ENCODE data around the gene MARK4. TPM values are rescaled to one million over a fixed set of nuclear protein-coding genes. Genes with fewer than 3 reads are reported as not detected.

Gene MARK4
- total RNA-seq: 10 to 100 TPM; 24.8 to 26.1 TPM

GRCh38 chr19:45250832-45251451, at the start of gene MARK4:
MARK4 (plus strand) TSS chr19:45251271; CDS start chr19:45251589, 318 bp downstream.
- Mint-ChIP-seq H3K4me3 (peak within 1 kb of the TSS; percentile 97), H3K4me1 (peaks cover 28% of the 10 kb centered on the region), H3K36me3 (no peaks in the 10 kb centered on the region), H3K27ac (peak within 1 kb of the TSS; percentile 94), H3K9me3 (no peaks in the 10 kb centered on the region), H3K27me3 (peaks cover 7% of the 10 kb centered on the region)
- peak; percentile 59 for ATAC-seq (ENCODE audit: low read depth)
- DNase-seq: peak; percentile 77
- POLR2A ChIA-PET: interaction anchor here (1.0 kb wide), 1 partner anchor 58 kb away, joined by 3 read pairs; no protein-coding TSS in a partner anchor

- Mint-ChIP-seq H3K4me1 (no peaks in the 10 kb centered on the region), H3K4me3 (no peak overlapping the region), H3K36me3 (no peaks in the 10 kb centered on the region), H3K9me3 (no peaks in the 10 kb centered on the region), H3K27ac (no peak overlapping the region), H3K27me3 (peaks cover 7% of the 10 kb centered on the region)
- DNase-seq (no peak), ATAC-seq (ENCODE audit: low read depth) (no peak)
- POLR2A ChIA-PET: no interaction called here
Observed at GRCh38 chr19:45202637-45203036, 48.4 kb upstream of the MARK4 start.

DNA sequence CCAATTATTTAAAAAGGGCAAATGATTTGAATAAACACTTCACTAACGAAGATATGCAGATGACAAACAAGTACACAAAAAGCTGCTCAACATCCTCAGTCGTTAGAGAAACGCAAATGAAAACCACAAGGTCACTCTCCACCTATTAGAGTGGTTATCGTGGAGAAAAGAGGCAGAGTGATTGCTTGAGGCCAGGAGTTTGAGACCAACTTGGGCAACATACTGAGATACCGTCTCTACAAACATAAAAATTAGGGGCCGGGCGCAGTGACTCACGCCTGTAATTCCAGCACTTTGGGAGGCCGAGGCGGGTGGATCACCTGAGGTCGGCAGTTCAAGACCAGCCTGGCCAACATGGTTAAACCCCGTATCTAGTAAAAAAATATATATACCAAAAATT, 45.3 kb upstream of the MARK4 start:
- no peaks in the 10 kb centered on the region for H3K9me3 Mint-ChIP-seq
- no peak overlapping the region for H3K27ac Mint-ChIP-seq
- peaks cover 10% of the 10 kb centered on the region for H3K27me3 Mint-ChIP-seq
- POLR2A ChIA-PET: no interaction called here
- no peak overlapping the region for H3K4me3 Mint-ChIP-seq
- peaks cover 3% of the 10 kb centered on the region for H3K4me1 Mint-ChIP-seq
- no peaks in the 10 kb centered on the region for H3K36me3 Mint-ChIP-seq
- DNase-seq (no peak), ATAC-seq (ENCODE audit: low read depth) (no peak)

DNA sequence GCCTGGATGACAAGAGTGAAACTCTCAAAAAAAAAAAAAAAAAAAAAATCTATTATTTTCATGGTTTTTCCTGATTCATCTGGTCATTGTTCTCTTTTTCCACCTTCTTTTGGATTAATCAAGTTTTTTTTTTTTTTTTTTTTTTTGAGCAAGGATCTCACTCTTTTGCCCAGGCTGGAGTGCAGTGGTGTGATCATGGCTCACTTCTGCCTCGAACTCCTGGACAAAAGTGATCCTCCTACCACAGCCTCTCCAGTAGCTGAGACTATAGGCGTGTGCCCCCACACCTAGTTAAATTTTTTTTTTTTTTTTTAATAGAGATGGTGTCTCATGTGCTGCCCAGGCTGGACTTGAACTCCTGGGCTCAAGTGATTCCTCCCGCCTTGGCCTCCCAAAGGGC, 44.7 kb upstream of the MARK4 start:
- Mint-ChIP-seq H3K9me3 (no peaks in the 10 kb centered on the region), H3K4me3 (no peak overlapping the region), H3K27me3 (peaks cover 12% of the 10 kb centered on the region), H3K4me1 (peaks cover 7% of the 10 kb centered on the region), H3K27ac (no peak overlapping the region), H3K36me3 (no peaks in the 10 kb centered on the region)
- POLR2A ChIA-PET: no interaction called here
- DNase-seq (no peak), ATAC-seq (ENCODE audit: low read depth) (no peak)

GRCh38 chr19:45211751-45212381, 39.2 kb upstream of the MARK4 start:
- POLR2A ChIA-PET: interaction anchor here (0.7 kb wide), 1 partner anchor 1553 kb away, joined by 3 read pairs; no protein-coding TSS in a partner anchor
- DNase-seq (no peak), ATAC-seq (ENCODE audit: low read depth) (no peak)
- no peak overlapping the region for H3K4me3 Mint-ChIP-seq
- H3K27me3 Mint-ChIP-seq: peaks cover 34% of the 10 kb centered on the region
- H3K9me3 Mint-ChIP-seq: no peaks in the 10 kb centered on the region
- H3K4me1 Mint-ChIP-seq: peaks cover 14% of the 10 kb centered on the region
- H3K27ac Mint-ChIP-seq: no peak overlapping the region
- no peaks in the 10 kb centered on the region for H3K36me3 Mint-ChIP-seq

GRCh38 chr19:45213031-45213430, 38.0 kb upstream of the MARK4 start:
- POLR2A ChIA-PET: no interaction called here
- peaks cover 41% of the 10 kb centered on the region for H3K27me3 Mint-ChIP-seq
- no peak for ATAC-seq (ENCODE audit: low read depth)
- H3K4me1 Mint-ChIP-seq: peaks cover 14% of the 10 kb centered on the region
- DNase-seq: no peak
- H3K4me3 Mint-ChIP-seq: no peak overlapping the region
- no peaks in the 10 kb centered on the region for H3K36me3 Mint-ChIP-seq
- H3K27ac Mint-ChIP-seq: no peak overlapping the region
- no peaks in the 10 kb centered on the region for H3K9me3 Mint-ChIP-seq

DNA sequence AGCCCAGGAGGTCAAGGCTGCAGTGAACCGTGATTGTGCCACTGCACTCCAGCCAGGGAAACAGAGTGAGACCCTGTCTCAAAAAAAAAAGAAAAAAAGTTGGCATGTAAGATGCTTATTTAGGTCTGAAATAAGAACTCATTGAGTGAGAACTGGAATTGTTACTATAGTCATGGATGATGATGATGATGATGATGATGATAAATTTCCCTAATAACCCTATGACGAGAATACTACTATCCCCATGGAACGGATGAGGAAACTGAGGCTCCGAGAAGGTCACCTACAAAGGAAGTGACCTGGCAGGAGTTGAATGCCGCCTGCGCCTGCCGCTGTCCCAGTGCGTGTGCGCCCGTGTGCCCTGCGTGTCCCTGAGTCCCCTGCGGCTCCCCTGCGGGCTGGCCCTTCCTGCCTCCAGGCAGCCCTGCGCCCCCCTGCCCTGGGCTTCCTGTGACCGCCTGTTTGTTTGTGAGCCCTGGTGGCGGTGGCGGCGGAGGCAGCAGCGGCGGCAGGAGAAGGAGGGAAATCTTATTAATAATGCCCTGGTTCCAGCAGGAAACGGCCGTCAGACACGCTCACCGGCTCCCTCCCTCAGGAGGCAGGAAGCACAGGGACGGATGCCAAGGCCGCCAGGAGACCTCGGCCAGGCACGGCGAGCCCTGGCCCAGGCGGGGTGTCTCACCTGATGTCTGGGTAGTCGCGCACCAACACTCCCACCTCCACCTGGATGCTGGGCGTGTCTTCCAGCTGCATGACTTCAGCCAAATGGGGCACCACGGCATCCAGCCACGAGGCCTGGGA, 35.5 kb upstream of the MARK4 start:
- DNase-seq: no peak
- Mint-ChIP-seq H3K27me3 (peaks cover 55% of the 10 kb centered on the region), H3K36me3 (no peaks in the 10 kb centered on the region), H3K27ac (no peak overlapping the region), H3K9me3 (no peaks in the 10 kb centered on the region), H3K4me3 (no peak overlapping the region), H3K4me1 (peaks cover 11% of the 10 kb centered on the region)
- no peak for ATAC-seq (ENCODE audit: low read depth)
- POLR2A ChIA-PET: no interaction called here

GRCh38 chr19:45216667-45217066, 34.4 kb upstream of the MARK4 start:
- Mint-ChIP-seq H3K4me1 (peaks cover 4% of the 10 kb centered on the region), H3K9me3 (no peaks in the 10 kb centered on the region), H3K4me3 (no peak overlapping the region), H3K27me3 (peaks cover 50% of the 10 kb centered on the region), H3K27ac (no peak overlapping the region), H3K36me3 (no peaks in the 10 kb centered on the region)
- ATAC-seq (ENCODE audit: low read depth) (no peak), DNase-seq (no peak)
- POLR2A ChIA-PET: no interaction called here

DNA sequence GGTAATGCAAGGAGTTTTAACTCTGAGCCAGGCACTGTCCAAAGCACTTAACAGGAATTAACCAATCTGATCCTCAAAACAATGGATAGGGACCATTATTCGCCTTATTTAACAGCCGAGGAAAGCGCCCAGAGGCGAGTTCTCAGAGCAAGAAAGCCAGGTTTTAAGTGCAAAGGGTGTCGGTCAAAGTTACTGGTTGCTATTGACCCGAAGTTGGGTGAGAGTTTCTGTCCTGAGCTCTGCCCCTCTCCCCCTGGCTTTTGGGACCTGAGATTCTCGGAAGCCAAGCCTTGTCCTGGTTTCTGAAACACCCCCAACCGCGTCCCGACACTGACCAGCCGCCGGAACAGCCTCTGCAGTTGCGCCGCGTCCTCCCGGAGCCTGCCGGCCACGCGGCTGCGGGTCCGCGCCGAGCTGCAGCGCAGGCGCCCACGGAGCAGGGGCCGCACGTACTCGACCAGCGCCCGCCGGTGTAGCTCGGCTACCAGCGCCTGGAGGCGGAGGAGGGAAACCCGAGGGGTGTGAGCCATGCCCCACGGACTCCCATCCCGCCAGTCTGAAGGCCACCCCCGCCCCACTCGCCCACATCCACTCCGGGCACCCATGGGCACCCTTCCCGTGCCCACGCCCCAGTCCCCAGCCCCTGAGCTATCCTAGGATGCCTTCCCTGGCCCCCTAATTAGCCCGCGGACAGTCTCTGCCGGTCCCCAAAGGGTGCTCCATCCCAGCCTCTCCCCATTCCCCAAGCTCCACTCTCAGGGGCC, 33.7 kb upstream of the MARK4 start:
- no peak overlapping the region for H3K4me3 Mint-ChIP-seq
- no peak overlapping the region for H3K27ac Mint-ChIP-seq
- peaks cover 3% of the 10 kb centered on the region for H3K4me1 Mint-ChIP-seq
- no peaks in the 10 kb centered on the region for H3K36me3 Mint-ChIP-seq
- no peak for DNase-seq
- POLR2A ChIA-PET: no interaction called here
- H3K27me3 Mint-ChIP-seq: peaks cover 55% of the 10 kb centered on the region
- no peak for ATAC-seq (ENCODE audit: low read depth)
- no peaks in the 10 kb centered on the region for H3K9me3 Mint-ChIP-seq

DNA sequence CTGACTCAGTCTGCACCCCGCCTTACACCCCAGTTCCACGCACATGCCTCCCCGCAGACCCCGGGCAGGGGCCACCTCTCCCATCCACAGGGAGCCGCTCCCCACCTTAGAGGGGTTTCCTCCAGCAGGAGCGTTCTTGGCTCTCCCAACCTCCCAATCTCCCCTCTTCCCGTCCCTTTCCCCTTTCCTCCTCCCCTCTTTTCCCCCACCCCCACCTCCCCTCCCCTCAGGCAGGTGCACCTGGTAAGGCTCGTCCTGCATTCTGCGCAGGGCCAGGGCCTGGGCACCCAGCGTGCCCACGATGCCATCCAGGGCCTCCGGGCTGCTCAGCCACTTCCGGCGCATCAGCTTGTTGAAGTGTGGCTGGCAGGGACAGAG, 33.1 kb upstream of the MARK4 start:
- POLR2A ChIA-PET: no interaction called here
- peaks cover 58% of the 10 kb centered on the region for H3K27me3 Mint-ChIP-seq

GRCh38 chr19:45218426-45218825, 32.6 kb upstream of the MARK4 start:
- Mint-ChIP-seq H3K27ac (no peak overlapping the region), H3K36me3 (no peaks in the 10 kb centered on the region), H3K9me3 (no peaks in the 10 kb centered on the region), H3K4me1 (peaks cover 3% of the 10 kb centered on the region), H3K4me3 (no peak overlapping the region), H3K27me3 (peaks cover 54% of the 10 kb centered on the region)
- no peak for ATAC-seq (ENCODE audit: low read depth)
- POLR2A ChIA-PET: no interaction called here
- DNase-seq: no peak

More for the DNA sequence above, 33.1 kb upstream of the MARK4 start:
- Mint-ChIP-seq H3K36me3 (no peaks in the 10 kb centered on the region), H3K9me3 (no peaks in the 10 kb centered on the region), H3K4me3 (no peak overlapping the region), H3K4me1 (peaks cover 3% of the 10 kb centered on the region), H3K27ac (no peak overlapping the region)
- ATAC-seq (ENCODE audit: low read depth) (no peak), DNase-seq (no peak)

- ATAC-seq (ENCODE audit: low read depth): no peak
- Mint-ChIP-seq H3K27ac (no peak overlapping the region), H3K4me1 (peaks cover 3% of the 10 kb centered on the region), H3K27me3 (peaks cover 54% of the 10 kb centered on the region), H3K9me3 (no peaks in the 10 kb centered on the region), H3K36me3 (no peaks in the 10 kb centered on the region), H3K4me3 (no peak overlapping the region)
- POLR2A ChIA-PET: interaction anchor here (0.7 kb wide), 2 partner anchors 19 to 72 kb away, joined by 3 read pairs; no protein-coding TSS in a partner anchor
- DNase-seq: no peak
Observed at GRCh38 chr19:45218911-45219743, 31.9 kb upstream of the MARK4 start.
